A549 (cell line): ENCODE results near the gene ARVCF. TPM values are rescaled to one million over a fixed set of nuclear protein-coding genes. Genes with fewer than 3 reads are reported as not detected.

Source experiments
- ATAC-seq, 2 experiments: fragments of 200-7000 bp in 1 of 2; fragments of >200 bp in 1 of 2; cut with Nextera tagmentation in 1 of 2; cut with Tn5 transposase in 1 of 2; 3 replicates each; pipeline versions ENCODE4 v1.8.0 to v1.9.1; 2018 to 2020; ENCODE audit warnings: mild to moderate bottlenecking in 1 of 2, moderate library complexity in 1 of 2
- CTCF ChIA-PET: fragments of 300-600 bp; sonication (Branson Sonifier 250); formaldehyde crosslinking; extraction: SDS; loops from one replicate; lab custom pipeline; 2021; ENCODE audit warnings: antibody characterized with exemption, inconsistent platforms; lab: Yijun Ruan, JAX
- POLR2A ChIA-PET: fragments of 350-600 bp; formaldehyde crosslinking; extraction: SDS; loops from one replicate; lab custom pipeline; 2021; ENCODE audit warnings: antibody characterized with exemption, inconsistent platforms; lab: Yijun Ruan, JAX
- DNase-seq, 2 experiments: peaks; one replicate each; pipeline versions ENCODE4 v3.0.0 to v3.0.0-alpha.2; 2011 to 2016; ENCODE audit warnings: low read depth in 1 of 2, low spot score in 1 of 2
- FAIRE-seq: peaks from 2 replicates; lab custom pipeline; 2011; peaks lifted over from hg19 to GRCh38; lab: Jason Lieb, UNC
- H3K27ac ChIP-seq, 2 experiments: fragments of >200 bp; sonication (Bioruptor Twin); formaldehyde crosslinking; 3 replicates each; pipeline ENCODE4 v1.5.1; 2016 to 2017
- H3K4me1 ChIP-seq: fragments of >200 bp; sonication (Bioruptor Twin); formaldehyde crosslinking; 3 replicates; pipeline ENCODE4 v1.6.1; 2016
- H3K4me2 ChIP-seq: fragments of >200 bp; sonication (Bioruptor Twin); formaldehyde crosslinking; 3 replicates; pipeline ENCODE4 v1.6.1; 2016
- H3K4me3 ChIP-seq: fragments of >200 bp; sonication (Bioruptor Twin); formaldehyde crosslinking; 3 replicates; pipeline ENCODE4 v1.5.1; 2016
- H3K9me3 ChIP-seq: fragments of >200 bp; sonication (Bioruptor Twin); formaldehyde crosslinking; 3 replicates; pipeline ENCODE4 v1.6.1; 2016
- EP300 ChIP-seq, 2 experiments: fragments of >200 bp; sonication (Bioruptor Twin); formaldehyde crosslinking; IDR thresholded peaks; 2 replicates in 1 of 2; 3 replicates in 1 of 2; pipeline ENCODE4 v1.6.1; 2016 to 2017
- FOSL2 ChIP-seq, 2 experiments: fragments of 450-650 bp in 1 of 2; fragments of >200 bp in 1 of 2; sonication (Bioruptor Twin) in 1 of 2; formaldehyde crosslinking; IDR thresholded peaks; 2 replicates each; pipeline versions ENCODE4 v1.5.0 to v1.6.1; 2016 to 2020; ENCODE audit warnings: mild to moderate bottlenecking in 1 of 2, moderate library complexity in 1 of 2
- HOXB5 ChIP-seq: fragments of 250-450 bp; sonication (Bioruptor Pico); IDR thresholded peaks from 2 replicates; pipeline ENCODE4 v1.5.0; 2020; ENCODE audit warnings: mild to moderate bottlenecking, moderate library complexity
- KDM5A ChIP-seq: fragments of 200-600 bp; sonication (generic); IDR thresholded peaks from 2 replicates; pipeline ENCODE4 v1.6.1; 2016; ENCODE audit warnings: antibody characterized with exemption, mild to moderate bottlenecking
- MAZ ChIP-seq: fragments of 150-350 bp; IDR thresholded peaks from 2 replicates; pipeline ENCODE4 v1.6.1; 2014; ENCODE audit warnings: antibody characterized with exemption, low read depth, low read length, borderline replicate concordance
- POLR2A ChIP-seq: IDR thresholded peaks from 2 replicates; pipeline ENCODE4 v1.6.1; 2012; ENCODE audit warnings: mild to moderate bottlenecking, low read length
- POLR2AphosphoS2 ChIP-seq: conservative IDR thresholded peaks from 2 replicates; pipeline ENCODE4 v1.6.1; 2012; ENCODE audit warnings: low read length, improper control_type of control experiment, inconsistent platforms
- RAD21 ChIP-seq, 2 experiments: fragments of >200 bp in 1 of 2; sonication (Bioruptor Twin) in 1 of 2; formaldehyde crosslinking in 1 of 2; IDR thresholded peaks in 1 of 2; conservative IDR thresholded peaks in 1 of 2; 2 replicates in 1 of 2; 3 replicates in 1 of 2; pipeline ENCODE4 v1.6.1; 2012 to 2018; ENCODE audit warnings: inconsistent platforms in 1 of 2
- WGBS: methylation state at CpG from one replicate; pipeline ENCODE4 v1.1.6; 2017; ENCODE audit errors: missing lambda C conversion rate; 5-methylcytosine and 5-hydroxymethylcytosine counted together
- polyA plus RNA-seq, 4 experiments: library from polyadenylated mRNA; depleted of rRNA in 3 of 4; stranded (reverse); fragments of >200 nt; fragmentation: RNase III in 1 of 4; extraction: RNeasy Plus Mini Kit Qiagen cat#74134 plus additional on column Dnase treatment in 1 of 4; gene quantifications; 2 replicates in 3 of 4; 3 replicates in 1 of 4; pipeline ENCODE4 v1.2.3, GENCODE V29; 2011 to 2017
- TF ChIP-seq, protein P1 (sequence below): fragments of 150-350 bp; IDR thresholded peaks from 2 replicates; pipeline ENCODE4 v1.6.1; 2014; ENCODE audit warnings: low read depth, mild to moderate bottlenecking, low read length
- TF ChIP-seq, protein P2 (sequence below): fragments of >200 bp; sonication (Bioruptor Twin); formaldehyde crosslinking; IDR thresholded peaks from 3 replicates; pipeline ENCODE4 v1.5.1; 2016
- TF ChIP-seq, protein P3 (sequence below): fragments of 250-450 bp; sonication (Bioruptor Pico); IDR thresholded peaks from 2 replicates; pipeline ENCODE4 v1.5.0; 2020; ENCODE audit warnings: low read depth, mild to moderate bottlenecking, moderate library complexity
- TF ChIP-seq, protein P4 (sequence below): fragments of >200 bp; sonication (Bioruptor Twin); formaldehyde crosslinking; IDR thresholded peaks from 3 replicates; pipeline ENCODE4 v1.6.1; 2016
- TF ChIP-seq, protein P5 (sequence below): fragments of >200 bp; sonication (Bioruptor Twin); formaldehyde crosslinking; IDR thresholded peaks from 2 replicates; pipeline ENCODE4 v1.6.1; 2016

ARVCF gene
- polyA plus RNA-seq, 2 of the 4 experiments (the other 2 are of a cell fraction), result 0.81 to 2.1 TPM

DNA sequence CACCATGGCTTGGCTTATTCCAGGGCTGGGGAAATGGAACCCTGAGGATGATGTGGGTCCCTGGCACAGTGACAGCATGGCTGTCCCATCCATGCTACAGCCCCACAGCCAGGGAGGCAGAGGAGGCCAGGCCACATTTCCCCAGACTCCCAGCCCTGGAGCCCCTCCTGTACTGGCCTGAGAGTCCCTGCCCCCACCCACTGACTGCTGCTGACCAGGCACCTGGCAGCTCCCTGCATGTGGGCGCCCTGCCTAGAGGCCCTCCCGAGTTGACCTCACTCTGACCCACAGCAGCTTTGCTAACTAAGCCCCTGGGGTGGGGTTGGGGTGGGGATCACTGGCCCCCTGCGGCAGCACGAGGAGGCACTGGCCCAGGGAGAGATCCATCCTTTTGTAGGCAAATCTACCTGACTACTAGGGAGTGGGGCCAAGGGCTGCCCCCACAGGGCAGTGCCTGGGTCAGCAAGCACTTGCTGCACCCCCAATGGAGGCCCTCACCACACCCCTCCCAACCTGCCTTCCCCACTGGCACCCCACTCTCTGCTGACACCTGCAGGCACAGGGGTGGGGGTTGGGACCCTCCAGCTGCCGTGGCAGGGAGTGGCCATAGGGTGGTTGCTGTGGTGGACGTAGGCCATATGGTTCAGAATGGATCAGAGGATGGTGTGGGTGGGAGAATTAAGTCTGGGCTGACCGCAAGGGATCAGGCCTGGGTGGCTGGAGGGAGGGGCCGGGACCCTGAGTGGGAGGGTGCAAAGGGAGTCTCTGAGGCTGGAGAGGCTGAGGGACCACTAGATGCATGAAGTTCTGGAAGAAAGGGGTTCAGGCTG lies 17.4 kb downstream of the ARVCF start:
- TF ChIP-seq POLR2A (no peak), HOXB5 (no peak), MAZ (no peak)
- TF ChIP-seq, protein P1, sequence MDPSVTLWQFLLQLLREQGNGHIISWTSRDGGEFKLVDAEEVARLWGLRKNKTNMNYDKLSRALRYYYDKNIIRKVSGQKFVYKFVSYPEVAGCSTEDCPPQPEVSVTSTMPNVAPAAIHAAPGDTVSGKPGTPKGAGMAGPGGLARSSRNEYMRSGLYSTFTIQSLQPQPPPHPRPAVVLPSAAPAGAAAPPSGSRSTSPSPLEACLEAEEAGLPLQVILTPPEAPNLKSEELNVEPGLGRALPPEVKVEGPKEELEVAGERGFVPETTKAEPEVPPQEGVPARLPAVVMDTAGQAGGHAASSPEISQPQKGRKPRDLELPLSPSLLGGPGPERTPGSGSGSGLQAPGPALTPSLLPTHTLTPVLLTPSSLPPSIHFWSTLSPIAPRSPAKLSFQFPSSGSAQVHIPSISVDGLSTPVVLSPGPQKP, result no peak
- TF ChIP-seq, protein P2, sequence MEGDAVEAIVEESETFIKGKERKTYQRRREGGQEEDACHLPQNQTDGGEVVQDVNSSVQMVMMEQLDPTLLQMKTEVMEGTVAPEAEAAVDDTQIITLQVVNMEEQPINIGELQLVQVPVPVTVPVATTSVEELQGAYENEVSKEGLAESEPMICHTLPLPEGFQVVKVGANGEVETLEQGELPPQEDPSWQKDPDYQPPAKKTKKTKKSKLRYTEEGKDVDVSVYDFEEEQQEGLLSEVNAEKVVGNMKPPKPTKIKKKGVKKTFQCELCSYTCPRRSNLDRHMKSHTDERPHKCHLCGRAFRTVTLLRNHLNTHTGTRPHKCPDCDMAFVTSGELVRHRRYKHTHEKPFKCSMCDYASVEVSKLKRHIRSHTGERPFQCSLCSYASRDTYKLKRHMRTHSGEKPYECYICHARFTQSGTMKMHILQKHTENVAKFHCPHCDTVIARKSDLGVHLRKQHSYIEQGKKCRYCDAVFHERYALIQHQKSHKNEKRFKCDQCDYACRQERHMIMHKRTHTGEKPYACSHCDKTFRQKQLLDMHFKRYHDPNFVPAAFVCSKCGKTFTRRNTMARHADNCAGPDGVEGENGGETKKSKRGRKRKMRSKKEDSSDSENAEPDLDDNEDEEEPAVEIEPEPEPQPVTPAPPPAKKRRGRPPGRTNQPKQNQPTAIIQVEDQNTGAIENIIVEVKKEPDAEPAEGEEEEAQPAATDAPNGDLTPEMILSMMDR, result no peak
- TF ChIP-seq, protein P3, sequence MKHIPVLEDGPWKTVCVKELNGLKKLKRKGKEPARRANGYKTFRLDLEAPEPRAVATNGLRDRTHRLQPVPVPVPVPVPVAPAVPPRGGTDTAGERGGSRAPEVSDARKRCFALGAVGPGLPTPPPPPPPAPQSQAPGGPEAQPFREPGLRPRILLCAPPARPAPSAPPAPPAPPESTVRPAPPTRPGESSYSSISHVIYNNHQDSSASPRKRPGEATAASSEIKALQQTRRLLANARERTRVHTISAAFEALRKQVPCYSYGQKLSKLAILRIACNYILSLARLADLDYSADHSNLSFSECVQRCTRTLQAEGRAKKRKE (CRISPR knock-in tag), result no peak
- TF ChIP-seq, protein P4, sequence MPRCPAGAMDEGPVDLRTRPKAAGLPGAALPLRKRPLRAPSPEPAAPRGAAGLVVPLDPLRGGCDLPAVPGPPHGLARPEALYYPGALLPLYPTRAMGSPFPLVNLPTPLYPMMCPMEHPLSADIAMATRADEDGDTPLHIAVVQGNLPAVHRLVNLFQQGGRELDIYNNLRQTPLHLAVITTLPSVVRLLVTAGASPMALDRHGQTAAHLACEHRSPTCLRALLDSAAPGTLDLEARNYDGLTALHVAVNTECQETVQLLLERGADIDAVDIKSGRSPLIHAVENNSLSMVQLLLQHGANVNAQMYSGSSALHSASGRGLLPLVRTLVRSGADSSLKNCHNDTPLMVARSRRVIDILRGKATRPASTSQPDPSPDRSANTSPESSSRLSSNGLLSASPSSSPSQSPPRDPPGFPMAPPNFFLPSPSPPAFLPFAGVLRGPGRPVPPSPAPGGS, result no peak
- TF ChIP-seq, protein P5, sequence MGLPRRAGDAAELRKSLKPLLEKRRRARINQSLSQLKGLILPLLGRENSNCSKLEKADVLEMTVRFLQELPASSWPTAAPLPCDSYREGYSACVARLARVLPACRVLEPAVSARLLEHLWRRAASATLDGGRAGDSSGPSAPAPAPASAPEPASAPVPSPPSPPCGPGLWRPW, result no peak
- no peak for FAIRE-seq
- ATAC-seq, result no peak; a peak in 1 of 6 replicates
- Histone ChIP-seq H3K4me3 (no peak overlapping the region), H3K4me2 (no peak overlapping the region), H3K27ac (no peak overlapping the region), H3K9me3 (peaks cover 4% of the 10 kb centered on the region), H3K4me1 (no peaks in the 10 kb centered on the region)
- WGBS, result 64% methylated on average over 2 of the region's 8 CpGs
- POLR2A ChIA-PET, result no interaction called here
- CTCF ChIA-PET, result no interaction called here
- DNase-seq, result no peak

DNA sequence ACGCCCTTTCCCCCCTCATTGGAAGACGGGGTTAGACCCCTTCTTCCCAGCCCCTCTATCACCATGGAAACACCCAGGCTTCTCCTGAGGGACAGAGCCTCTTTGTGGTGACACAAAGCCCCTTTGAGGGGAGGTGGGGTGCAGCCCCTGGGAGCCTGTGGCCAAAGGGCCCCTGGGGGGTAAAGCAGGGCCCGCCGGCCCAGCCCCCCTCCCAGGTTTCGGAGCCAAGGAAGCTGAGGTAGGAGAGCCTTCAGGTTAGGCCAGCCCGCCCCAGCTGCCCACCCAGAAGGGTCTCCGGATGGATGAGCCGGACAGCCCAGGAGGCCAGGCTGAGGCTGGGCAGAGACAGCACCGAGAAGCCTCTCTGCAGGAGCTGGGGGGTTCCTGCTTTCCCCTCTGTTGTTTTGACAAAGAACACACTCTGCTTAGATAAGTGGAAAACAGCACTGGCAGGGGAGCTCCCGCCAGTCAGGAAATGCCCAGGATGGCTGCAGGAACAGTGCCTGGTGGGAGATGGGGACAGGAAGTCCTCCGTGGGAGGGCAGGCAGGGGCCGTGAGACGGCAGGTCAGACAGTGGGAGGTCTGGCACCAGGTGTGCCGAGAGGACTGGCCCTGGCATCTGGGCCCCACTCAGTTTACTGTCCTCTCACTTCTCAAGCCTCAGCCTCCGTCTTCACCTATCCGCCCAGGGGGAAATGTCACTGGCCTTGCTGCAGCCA lies 18.2 kb downstream of the ARVCF start:
- no peak overlapping the region for H3K4me2 ChIP-seq
- FAIRE-seq (no peak), DNase-seq (no peak), ATAC-seq (no peak)
- no peak for TF ChIP-seq EP300 (IDR thresholded peaks at IDR 0.05)
- TF ChIP-seq RAD21 (conservative IDR thresholded peaks at IDR 0.05 in 1 of 2, IDR thresholded peaks at IDR 0.05 in 1 of 2), result no peak
- TF ChIP-seq FOSL2 (IDR thresholded peaks at IDR 0.05), result no peak
- no peak for TF ChIP-seq FOSL2 (CRISPR knock-in tag; IDR thresholded peaks at IDR 0.05)
- no peak for TF ChIP-seq POLR2AphosphoS2
- no peak for TF ChIP-seq KDM5A
- POLR2A ChIA-PET, result no interaction called here
- H3K4me3 ChIP-seq, result no peak overlapping the region
- CTCF ChIA-PET, result no interaction called here
- WGBS, result 85% methylated on average over 9 of the region's 16 CpGs
- no peaks in the 10 kb centered on the region for H3K4me1 ChIP-seq
- H3K9me3 ChIP-seq, result no peaks in the 10 kb centered on the region; the same call in 2 of the 3 replicates
- no peak overlapping the region for H3K27ac ChIP-seq
